Measurements from ENCODE around the gene LMF1.

GRCh38 chr16:926715-927114 is 44.1 kb downstream of the LMF1 start:
- TF ChIP-seq POLR2AphosphoS5 (IDR thresholded peaks at IDR 0.05; ENCODE audit: low read depth, low read length), result no peak
- TF ChIP-seq TAF1 (IDR thresholded peaks at IDR 0.05; ENCODE audit: borderline replicate concordance, insufficient read depth, low read length), result no peak
- TF ChIP-seq REST (IDR thresholded peaks at IDR 0.05; ENCODE audit: insufficient read depth in 1 of 2, low read depth in 2 of 2, low read length in 2 of 2), result no peak
- no peak for TF ChIP-seq SIN3A (IDR thresholded peaks at IDR 0.05; ENCODE audit: borderline replicate concordance, insufficient read depth, low read length)

All from PFSK-1 (cell line).